ENCODE results near the gene IGFN1. TPM values are rescaled to one million over a fixed set of nuclear protein-coding genes. Genes with fewer than 3 reads are reported as not detected.

IGFN1 gene
- total and polyA plus RNA-seq, 7 donors = 2.7 to 442 (median 33.1) TPM

DNA sequence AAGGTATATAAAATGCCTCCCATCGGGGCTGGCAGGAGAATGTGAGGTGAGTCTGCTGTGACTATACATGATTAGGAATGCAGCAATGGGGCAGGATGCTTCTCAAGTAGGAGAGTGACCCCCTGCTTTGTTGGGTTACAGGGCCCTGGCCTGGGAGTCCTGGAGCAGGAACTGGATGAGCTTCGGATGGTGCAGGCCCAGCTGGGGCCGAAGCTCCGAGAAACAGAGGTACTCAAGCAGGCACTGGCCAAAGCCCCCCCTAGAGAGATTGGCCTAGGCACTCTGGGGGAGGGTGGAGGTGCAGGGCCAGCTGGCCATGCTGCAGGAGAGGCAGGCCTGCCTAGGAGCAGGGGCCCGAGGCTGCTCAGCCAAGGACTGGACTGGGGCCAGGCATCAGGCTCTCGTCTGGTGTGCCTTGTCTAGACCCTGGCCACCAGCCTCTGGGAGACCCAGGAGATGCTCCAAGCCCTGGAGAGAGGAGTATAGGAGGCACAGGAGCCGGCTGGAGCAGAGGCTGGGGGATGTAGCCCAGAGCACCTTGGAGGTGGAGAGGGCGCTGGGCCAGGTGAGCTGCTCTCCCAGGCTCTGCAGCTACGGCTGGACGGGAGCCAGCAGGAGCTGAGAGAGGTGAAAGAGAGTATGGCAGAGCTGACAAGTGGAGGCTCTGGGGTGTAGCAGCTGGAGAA lies 59.8 kb downstream of the IGFN1 start:
- Histone ChIP-seq H3K36me3 (ENCODE audit: insufficient read depth in 1 of 2, low read depth in 1 of 2) (no peaks in the 10 kb centered on the region), H3K4me1 (no peaks in the 10 kb centered on the region), H3K4me3 (no peak overlapping the region), H3K27me3 (ENCODE audit: insufficient read depth in 3 of 3, low read length in 2 of 3) (no peaks in the 10 kb centered on the region), H3K9me3 (no peaks in the 10 kb centered on the region), H3K27ac (no peak overlapping the region)
- no peak for DNase-seq
- WGBS, 3 donors = 59 to 73% (median 59%) methylated on average over 10 of the region's 10 CpGs
- intact Hi-C loops (cut with DNase I) = loop anchor here (5.0 to 10.0 kb wide), 2 partner anchors 97 to 264 kb away; no protein-coding TSS in a partner anchor
- TF ChIP-seq, protein P1, sequence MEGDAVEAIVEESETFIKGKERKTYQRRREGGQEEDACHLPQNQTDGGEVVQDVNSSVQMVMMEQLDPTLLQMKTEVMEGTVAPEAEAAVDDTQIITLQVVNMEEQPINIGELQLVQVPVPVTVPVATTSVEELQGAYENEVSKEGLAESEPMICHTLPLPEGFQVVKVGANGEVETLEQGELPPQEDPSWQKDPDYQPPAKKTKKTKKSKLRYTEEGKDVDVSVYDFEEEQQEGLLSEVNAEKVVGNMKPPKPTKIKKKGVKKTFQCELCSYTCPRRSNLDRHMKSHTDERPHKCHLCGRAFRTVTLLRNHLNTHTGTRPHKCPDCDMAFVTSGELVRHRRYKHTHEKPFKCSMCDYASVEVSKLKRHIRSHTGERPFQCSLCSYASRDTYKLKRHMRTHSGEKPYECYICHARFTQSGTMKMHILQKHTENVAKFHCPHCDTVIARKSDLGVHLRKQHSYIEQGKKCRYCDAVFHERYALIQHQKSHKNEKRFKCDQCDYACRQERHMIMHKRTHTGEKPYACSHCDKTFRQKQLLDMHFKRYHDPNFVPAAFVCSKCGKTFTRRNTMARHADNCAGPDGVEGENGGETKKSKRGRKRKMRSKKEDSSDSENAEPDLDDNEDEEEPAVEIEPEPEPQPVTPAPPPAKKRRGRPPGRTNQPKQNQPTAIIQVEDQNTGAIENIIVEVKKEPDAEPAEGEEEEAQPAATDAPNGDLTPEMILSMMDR (IDR thresholded peaks at IDR 0.05) = no peak
- no peak for ATAC-seq

GRCh38 chr1:201251411-201251810 lies 60.8 kb downstream of the IGFN1 start:
- WGBS, 3 donors = 86 to 96% (median 91%) methylated on average over 2 of the region's 2 CpGs

DNA sequence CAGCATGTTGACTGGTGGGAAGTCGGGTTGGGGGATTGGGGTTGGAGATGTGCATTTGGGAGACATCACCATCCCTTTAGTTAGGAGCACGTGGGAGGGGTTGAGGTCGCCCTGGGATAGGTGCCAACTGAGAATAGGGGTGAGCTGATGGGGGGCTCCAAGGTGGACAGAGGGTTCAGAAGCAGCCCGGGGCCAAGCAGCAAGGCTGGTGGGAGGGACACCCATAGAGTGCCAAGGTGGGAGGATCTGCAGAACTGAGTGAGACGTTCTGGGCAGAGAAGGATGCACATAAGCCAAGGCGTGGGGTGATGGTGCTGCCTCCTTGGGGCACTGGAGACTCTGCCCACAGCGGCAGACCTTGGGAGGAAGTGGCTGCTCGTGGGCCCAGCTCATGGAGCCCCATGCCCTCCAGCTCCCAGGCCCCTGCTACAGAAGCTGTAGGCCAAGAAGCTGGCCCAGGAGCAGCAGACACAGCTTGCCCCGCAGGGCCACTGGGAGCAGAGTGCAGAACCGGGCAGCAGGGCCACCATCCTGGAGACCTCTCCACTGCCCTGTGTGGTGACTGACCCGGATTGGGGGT lies 61.3 kb downstream of the IGFN1 start:
- H3K4me3 ChIP-seq = no peak overlapping the region
- ATAC-seq (no peak), DNase-seq (no peak)
- 75 to 79% (median 78%) methylated on average over 11 of the region's 11 CpGs for WGBS, 3 donors
- TF ChIP-seq, protein P1 (IDR thresholded peaks at IDR 0.05) = no peak
- H3K36me3 ChIP-seq (ENCODE audit: insufficient read depth in 1 of 2, low read depth in 1 of 2) = no peaks in the 10 kb centered on the region
- intact Hi-C loops (cut with DNase I) = loop anchor here (5.0 to 10.0 kb wide), 2 partner anchors 95 to 263 kb away; no protein-coding TSS in a partner anchor
- no peaks in the 10 kb centered on the region for H3K4me1 ChIP-seq
- no peaks in the 10 kb centered on the region for H3K27me3 ChIP-seq (ENCODE audit: insufficient read depth in 3 of 3, low read length in 2 of 3)
- no peaks in the 10 kb centered on the region for H3K9me3 ChIP-seq
- no peak overlapping the region for H3K27ac ChIP-seq

More at GRCh38 chr1:201251411-201251810, 60.8 kb downstream of the IGFN1 start:
- no peak for ATAC-seq
- intact Hi-C loops (cut with DNase I) = loop anchor here (5.0 to 10.0 kb wide), 2 partner anchors 96 to 263 kb away; no protein-coding TSS in a partner anchor
- Histone ChIP-seq H3K4me1 (no peaks in the 10 kb centered on the region), H3K27me3 (ENCODE audit: insufficient read depth in 3 of 3, low read length in 2 of 3) (no peaks in the 10 kb centered on the region), H3K4me3 (no peak overlapping the region), H3K27ac (no peak overlapping the region), H3K36me3 (ENCODE audit: insufficient read depth in 1 of 2, low read depth in 1 of 2) (no peaks in the 10 kb centered on the region), H3K9me3 (no peaks in the 10 kb centered on the region)
- DNase-seq = no peak
- TF ChIP-seq, protein P1 (IDR thresholded peaks at IDR 0.05) = no peak

DNA sequence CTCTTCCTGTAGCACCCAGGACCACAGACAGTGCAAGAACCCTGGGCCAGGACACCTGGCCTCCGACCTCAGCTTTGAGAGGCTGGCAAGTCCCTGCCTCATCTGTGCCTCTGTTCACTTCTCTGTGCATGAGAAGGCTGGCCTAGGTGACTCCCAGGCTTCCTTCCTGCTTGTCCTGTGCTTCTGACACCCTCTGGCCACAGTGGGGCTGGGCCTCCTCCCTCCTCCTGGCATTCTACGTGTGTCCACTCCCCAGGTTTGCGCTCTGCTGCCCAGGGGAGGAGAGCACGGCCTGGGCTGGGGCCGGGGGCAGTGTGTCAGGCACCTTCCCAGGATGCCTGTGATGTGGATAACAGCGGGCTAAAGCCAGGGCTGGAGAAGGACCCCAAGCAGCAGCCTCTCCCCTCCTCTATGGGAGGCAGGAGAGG lies 62.3 kb downstream of the IGFN1 start:
- TF ChIP-seq, protein P1 (IDR thresholded peaks at IDR 0.05) = no peak
- 83 to 92% (median 85%) methylated on average over 6 of the region's 6 CpGs for WGBS, 3 donors
- intact Hi-C loops (cut with DNase I) = loop anchor here (5.0 to 10.0 kb wide), 2 partner anchors 94 to 262 kb away; no protein-coding TSS in a partner anchor

More for the DNA sequence above, 62.3 kb downstream of the IGFN1 start:
- Histone ChIP-seq H3K9me3 (no peaks in the 10 kb centered on the region), H3K27me3 (ENCODE audit: insufficient read depth in 3 of 3, low read length in 2 of 3) (no peaks in the 10 kb centered on the region), H3K4me1 (no peaks in the 10 kb centered on the region), H3K36me3 (ENCODE audit: insufficient read depth in 1 of 2, low read depth in 1 of 2) (no peaks in the 10 kb centered on the region), H3K27ac (no peak overlapping the region), H3K4me3 (no peak overlapping the region)
- DNase-seq (no peak), ATAC-seq (no peak)

All from psoas muscle (tissue), 8 donors.